ENCODE results near the gene LAMA2. TPM values are rescaled to one million over a fixed set of nuclear protein-coding genes. Genes with fewer than 3 reads are reported as not detected.

Gene LAMA2
- total and polyA plus RNA-seq, 8 donors, result 3.4 to 110 (median 31.6) TPM

DNA sequence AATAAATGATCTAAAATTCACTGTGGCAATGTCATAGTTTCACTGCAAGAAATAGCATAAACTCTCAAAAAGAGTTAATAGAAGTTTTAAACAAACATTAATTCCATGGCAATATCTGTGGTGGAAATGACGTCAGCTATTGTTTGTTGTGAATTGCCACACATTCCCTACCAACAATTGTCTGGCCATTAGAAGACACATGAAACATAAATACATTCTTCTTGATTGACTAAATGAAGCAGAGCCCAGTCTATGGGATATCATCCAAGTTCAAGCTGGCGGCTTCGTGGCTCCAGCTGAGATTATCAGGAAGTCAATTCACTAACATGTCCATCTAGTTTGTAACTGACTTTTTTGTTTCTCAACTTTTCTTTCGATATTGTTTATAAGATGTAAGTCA lies 458.0 kb downstream of the LAMA2 start:
- WGBS, 5 donors, result 59 to 74% (median 72%) methylated on average over 4 of the region's 4 CpGs
- no peak overlapping the region for H3K27ac ChIP-seq
- intact Hi-C loops (cut with DNase I; ENCODE audit: low total_unique reads), result no loop called here

DNA sequence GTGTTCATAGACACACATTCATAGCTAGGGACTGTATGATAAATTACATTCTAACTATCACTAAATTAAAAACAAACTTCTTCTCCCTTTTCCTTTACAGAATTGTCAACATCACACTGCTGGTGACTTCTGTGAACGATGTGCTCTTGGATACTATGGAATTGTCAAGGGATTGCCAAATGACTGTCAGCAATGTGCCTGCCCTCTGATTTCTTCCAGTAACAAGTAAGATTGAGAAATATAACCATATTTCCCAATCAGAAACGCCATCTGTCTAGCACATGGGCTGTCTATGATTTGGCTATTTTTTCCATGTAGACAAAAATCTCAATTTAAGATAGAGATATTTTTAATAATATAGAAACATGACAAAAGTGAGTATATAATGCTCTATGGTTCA lies 459.3 kb downstream of the LAMA2 start:
- TF ChIP-seq POLR2AphosphoS5 (IDR thresholded peaks at IDR 0.05) (no peak), POLR2A (IDR thresholded peaks at IDR 0.05) (no peak), EP300 (IDR thresholded peaks at IDR 0.05) (no peak)
- TF ChIP-seq, protein P1, sequence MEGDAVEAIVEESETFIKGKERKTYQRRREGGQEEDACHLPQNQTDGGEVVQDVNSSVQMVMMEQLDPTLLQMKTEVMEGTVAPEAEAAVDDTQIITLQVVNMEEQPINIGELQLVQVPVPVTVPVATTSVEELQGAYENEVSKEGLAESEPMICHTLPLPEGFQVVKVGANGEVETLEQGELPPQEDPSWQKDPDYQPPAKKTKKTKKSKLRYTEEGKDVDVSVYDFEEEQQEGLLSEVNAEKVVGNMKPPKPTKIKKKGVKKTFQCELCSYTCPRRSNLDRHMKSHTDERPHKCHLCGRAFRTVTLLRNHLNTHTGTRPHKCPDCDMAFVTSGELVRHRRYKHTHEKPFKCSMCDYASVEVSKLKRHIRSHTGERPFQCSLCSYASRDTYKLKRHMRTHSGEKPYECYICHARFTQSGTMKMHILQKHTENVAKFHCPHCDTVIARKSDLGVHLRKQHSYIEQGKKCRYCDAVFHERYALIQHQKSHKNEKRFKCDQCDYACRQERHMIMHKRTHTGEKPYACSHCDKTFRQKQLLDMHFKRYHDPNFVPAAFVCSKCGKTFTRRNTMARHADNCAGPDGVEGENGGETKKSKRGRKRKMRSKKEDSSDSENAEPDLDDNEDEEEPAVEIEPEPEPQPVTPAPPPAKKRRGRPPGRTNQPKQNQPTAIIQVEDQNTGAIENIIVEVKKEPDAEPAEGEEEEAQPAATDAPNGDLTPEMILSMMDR (IDR thresholded peaks at IDR 0.05), result no peak
- Histone ChIP-seq H3K4me1 (no peaks in the 10 kb centered on the region), H3K36me3 (peaks cover 0 to 5% (median 1%) of the 10 kb centered on the region in 4 donors), H3K27ac (no peak overlapping the region), H3K27me3 (no peaks in the 10 kb centered on the region), H3K9me3 (no peaks in the 10 kb centered on the region), H3K4me3 (no peak overlapping the region)
- intact Hi-C loops (cut with DNase I; ENCODE audit: low total_unique reads), result no loop called here
- no peak for DNase-seq
- 57 to 81% (median 68%) methylated on average over 2 of the region's 2 CpGs for WGBS, 5 donors

More for the DNA sequence above, 458.0 kb downstream of the LAMA2 start:
- no peak for TF ChIP-seq EP300 (IDR thresholded peaks at IDR 0.05)
- TF ChIP-seq POLR2A (IDR thresholded peaks at IDR 0.05), result no peak
- TF ChIP-seq, protein P1 (IDR thresholded peaks at IDR 0.05), result no peak
- no peak for TF ChIP-seq POLR2AphosphoS5 (IDR thresholded peaks at IDR 0.05)
- Histone ChIP-seq H3K4me3 (no peak overlapping the region), H3K4me1 (no peaks in the 10 kb centered on the region), H3K27me3 (no peaks in the 10 kb centered on the region), H3K9me3 (no peaks in the 10 kb centered on the region), H3K36me3 (peaks cover 0 to 5% (median 1%) of the 10 kb centered on the region in 4 donors)
- DNase-seq, result peak in 1 of 2 donors; percentile 2

DNA sequence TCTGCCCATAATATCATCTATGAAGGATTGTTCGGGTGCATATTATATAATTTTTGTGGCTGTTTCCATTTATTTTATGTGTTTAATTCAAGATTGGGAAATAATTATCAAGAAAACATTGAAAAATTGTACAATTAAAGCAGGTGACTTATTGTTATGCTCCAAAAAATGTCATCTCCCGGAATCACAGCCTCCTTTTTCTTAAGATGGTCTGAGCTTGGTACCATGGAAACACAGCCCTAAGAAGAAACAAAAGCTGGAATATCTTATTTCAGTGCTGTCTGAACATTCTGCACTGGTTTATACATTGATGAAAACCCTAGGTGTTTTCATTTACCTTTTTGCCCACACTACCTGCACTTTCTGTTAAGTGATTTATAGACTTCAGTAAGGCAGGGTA lies 459.9 kb downstream of the LAMA2 start:
- 90 to 96% (median 93%) methylated on average over 2 of the region's 2 CpGs for WGBS, 5 donors
- intact Hi-C loops (cut with DNase I; ENCODE audit: low total_unique reads), result no loop called here
- H3K4me3 ChIP-seq, result no peak overlapping the region
- TF ChIP-seq, protein P1 (IDR thresholded peaks at IDR 0.05), result no peak
- TF ChIP-seq EP300 (IDR thresholded peaks at IDR 0.05) (no peak), POLR2AphosphoS5 (IDR thresholded peaks at IDR 0.05) (no peak), POLR2A (IDR thresholded peaks at IDR 0.05) (no peak)
- DNase-seq, result no peak
- H3K36me3 ChIP-seq, result peaks cover 0 to 5% (median 1%) of the 10 kb centered on the region in 4 donors
- no peaks in the 10 kb centered on the region for H3K27me3 ChIP-seq
- no peaks in the 10 kb centered on the region for H3K9me3 ChIP-seq
- H3K4me1 ChIP-seq, result no peaks in the 10 kb centered on the region
- no peak overlapping the region for H3K27ac ChIP-seq

- no peak overlapping the region for H3K4me3 ChIP-seq
- H3K4me1 ChIP-seq, result no peaks in the 10 kb centered on the region
- no peaks in the 10 kb centered on the region for H3K27me3 ChIP-seq
- intact Hi-C loops (cut with DNase I; ENCODE audit: low total_unique reads), result no loop called here
- WGBS, 5 donors, result 89 to 96% (median 90%) methylated on average over 3 of the region's 3 CpGs
- H3K9me3 ChIP-seq, result no peaks in the 10 kb centered on the region
- no peak for TF ChIP-seq POLR2AphosphoS5 (IDR thresholded peaks at IDR 0.05)
- H3K27ac ChIP-seq, result no peak overlapping the region
- peaks cover 0 to 9% (median 1%) of the 10 kb centered on the region in 4 donors for H3K36me3 ChIP-seq
- no peak for DNase-seq
These were observed 461.4 kb downstream of the LAMA2 start for GRCh38 chr6:129344379-129344778.

DNA sequence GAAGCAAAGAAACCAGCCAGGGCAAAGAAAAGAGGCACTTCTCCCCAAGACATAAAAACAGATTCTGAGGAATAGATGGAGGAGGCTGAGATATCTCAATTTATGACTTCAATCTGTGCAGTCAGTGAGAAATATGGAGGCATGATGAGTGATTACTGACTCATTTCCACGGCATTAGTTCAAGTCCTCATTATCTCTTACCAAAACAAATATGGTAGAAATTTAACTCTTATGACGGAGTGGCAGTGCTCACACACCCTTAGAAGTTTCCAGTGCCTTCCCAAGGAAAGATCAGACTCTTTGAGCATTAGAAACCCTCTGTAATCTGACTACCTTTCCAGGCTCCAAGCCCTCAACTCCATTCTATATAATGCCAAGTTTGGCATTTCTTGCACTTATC lies 463.0 kb downstream of the LAMA2 start:
- intact Hi-C loops (cut with DNase I; ENCODE audit: low total_unique reads), result no loop called here
- no peaks in the 10 kb centered on the region for H3K27me3 ChIP-seq
- 35 to 76% (median 61%) methylated on average over 2 of the region's 2 CpGs for WGBS, 5 donors
- H3K4me1 ChIP-seq, result no peaks in the 10 kb centered on the region
- H3K27ac ChIP-seq, result no peak overlapping the region
- H3K36me3 ChIP-seq, result peaks cover 2 to 16% (median 5%) of the 10 kb centered on the region in 4 donors
- no peaks in the 10 kb centered on the region for H3K9me3 ChIP-seq
- TF ChIP-seq POLR2A (IDR thresholded peaks at IDR 0.05), result no peak
- no peak for DNase-seq
- no peak overlapping the region for H3K4me3 ChIP-seq

Data from stomach (tissue), 9 donors.